ENCODE measurements around the gene BYSL. TPM values are rescaled to one million over a fixed set of nuclear protein-coding genes. Genes with fewer than 3 reads are reported as not detected.

The BYSL gene
- total and polyA plus RNA-seq, 9 of the 15 experiments (the other 6 are each of a cell fraction or from before 2014, with no cell fraction given): 22.2 to 92.3 (median 53.4) TPM

- POLR2A ChIA-PET: interaction anchor here (0.6 to 13.7 kb wide), 18 partner anchors 8 to 156 kb away, joined by 3 to 166 read pairs (median 4); partner anchors contain the start of genes BYSL and MED20
- H3K9me3 ChIP-seq (replicated peaks; ENCODE audit: control insufficient read depth, insufficient read depth, low read depth, low read length): no peaks in the 10 kb centered on the region
- H3K9ac ChIP-seq (ENCODE audit: insufficient read depth in 1 of 2, low read depth in 2 of 2, low read length in 2 of 2): peak within 1 kb of the TSS; percentile 46 to 94
- no peaks in the 10 kb centered on the region for H3K9me1 ChIP-seq (ENCODE audit: control insufficient read depth, insufficient read depth, low read length)
- peak within 1 kb of the TSS; percentile 90 for H3K4me2 ChIP-seq (ENCODE audit: insufficient read depth, low read length)
- CTCF ChIA-PET (ENCODE audit: low intra/inter-chr PET ratio): interaction anchor here (2.0 kb wide), 1 partner anchor 103 kb away, joined by 13 read pairs; no protein-coding TSS in a partner anchor
- WGBS (ENCODE audit: insufficient coverage, low coverage, missing lambda C conversion rate): under 1% methylated on average over 68 of the region's 87 CpGs
- peaks cover 60% of the 10 kb centered on the region for H3K79me2 ChIP-seq (ENCODE audit: control insufficient read depth, insufficient read depth, low read length)
- in situ Hi-C loops (cut with MboI): no loop called here
- FAIRE-seq (no peak), DNase-seq (ENCODE audit: extremely low read depth in 1 of 4, low spot score in 3 of 4) (peak; percentile 92 to 98 (median 94)), ATAC-seq (peak; percentile 84)
- BruUV-seq (replicated peaks): no TSS peak
- H2AFZ ChIP-seq (ENCODE audit: low read depth, low read length): peak within 1 kb of the TSS; percentile 81
- H4K20me1 ChIP-seq (replicated peaks; ENCODE audit: control insufficient read depth, insufficient read depth, low read length): no peaks in the 10 kb centered on the region; the same call in 1 of the 2 replicates
- H3K4me1 ChIP-seq (replicated peaks in 1 of 2; ENCODE audit: control insufficient read depth in 2 of 2, insufficient read depth in 2 of 2, low read length in 2 of 2): peaks cover 40 to 55% of the 10 kb centered on the region in 2 experiments
- H3K36me3 ChIP-seq (ENCODE audit: control insufficient read depth, insufficient read depth, low read length): peaks cover 36% of the 10 kb centered on the region
- H3K4me3 ChIP-seq: peak within 1 kb of the TSS; percentile 81
- H3K27me3 ChIP-seq (ENCODE audit: control insufficient read depth in 2 of 2, insufficient read depth in 2 of 2, low read length in 2 of 2): no peaks in the 10 kb centered on the region
- intact Hi-C loops (cut with micrococcal nuclease): no loop called here
- peak within 1 kb of the TSS; percentile 72 for H3K27ac ChIP-seq (ENCODE audit: extremely low read depth, low read depth, low read length)
- TF ChIP-seq EP300 (IDR thresholded peaks at IDR 0.05; ENCODE audit: low read length) (0 out of 2 replicates have a peak, but pooled peaks have one; percentile 8), NR2C2 (CRISPR knock-in tag; IDR thresholded peaks at IDR 0.05) (no peak), NR2C2 (tag; IDR thresholded peaks at IDR 0.05) (no peak; the same call in 1 of the 2 replicates), THAP12 (CRISPR knock-in tag; IDR thresholded peaks at IDR 0.05) (peak; percentile 83; the same call in 1 of the 2 replicates), PHF8 (IDR thresholded peaks at IDR 0.05; ENCODE audit: borderline replicate concordance, low read length) (peak; percentile 66; the same call in 1 of the 2 replicates), CXXC5 (CRISPR knock-in tag; IDR thresholded peaks at IDR 0.05) (peak; percentile 95), MYC (IDR thresholded peaks at IDR 0.05; ENCODE audit: low read depth, low read length) (0 out of 2 replicates have a peak, but pooled peaks have one; percentile 38), MYC (CRISPR knock-in tag; IDR thresholded peaks at IDR 0.05; ENCODE audit: borderline replicate concordance, low read depth) (peak; percentile 43; the same call in 1 of the 2 replicates), GATAD2A (IDR thresholded peaks at IDR 0.05) (0 out of 2 replicates have a peak, but pooled peaks have one; percentile 18), SMAD4 (CRISPR knock-in tag; conservative IDR thresholded peaks at IDR 0.05) (peak; percentile 68; the same call in 1 of the 2 replicates), ATF1 (CRISPR knock-in tag; IDR thresholded peaks at IDR 0.05) (no peak), ATF1 (tag; IDR thresholded peaks at IDR 0.05) (peak; percentile 45)
- TF ChIP-seq, protein P1, sequence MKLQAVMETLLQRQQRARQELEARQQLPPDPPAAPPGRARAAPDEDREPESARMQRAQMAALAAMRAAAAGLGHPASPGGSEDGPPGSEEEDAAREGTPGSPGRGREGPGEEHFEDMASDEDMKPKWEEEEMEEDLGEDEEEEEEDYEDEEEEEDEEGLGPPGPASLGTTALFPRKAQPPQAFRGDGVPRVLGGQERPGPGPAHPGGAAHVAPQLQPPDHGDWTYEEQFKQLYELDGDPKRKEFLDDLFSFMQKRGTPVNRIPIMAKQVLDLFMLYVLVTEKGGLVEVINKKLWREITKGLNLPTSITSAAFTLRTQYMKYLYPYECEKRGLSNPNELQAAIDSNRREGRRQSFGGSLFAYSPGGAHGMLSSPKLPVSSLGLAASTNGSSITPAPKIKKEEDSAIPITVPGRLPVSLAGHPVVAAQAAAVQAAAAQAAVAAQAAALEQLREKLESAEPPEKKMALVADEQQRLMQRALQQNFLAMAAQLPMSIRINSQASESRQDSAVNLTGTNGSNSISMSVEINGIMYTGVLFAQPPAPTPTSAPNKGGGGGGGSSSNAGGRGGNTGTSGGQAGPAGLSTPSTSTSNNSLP (IDR thresholded peaks at IDR 0.05; ENCODE audit: borderline replicate concordance, low read depth, low read length): 0 out of 2 replicates have a peak, but pooled peaks have one; percentile 32
Measured at GRCh38 chr6:41941280-41942066, 20.2 kb downstream of the BYSL start, which contains the start of gene CCND3. CCND3 (minus strand) TSS chr6:41941808; CDS start chr6:41941649, 159 bp downstream.
